Heart left ventricle (tissue), 13 donors: Measurements from ENCODE around the gene PRKACG.

Experiments used
- POLR2A ChIP-seq, 2 donors: fragments of 450-650 bp; IDR thresholded peaks; one replicate each; pipeline ENCODE4 v1.6.1; 2017; ENCODE audit warnings: antibody characterized with exemption in 2 of 2, mild to moderate bottlenecking in 2 of 2, moderate library complexity in 2 of 2
- TF ChIP-seq, protein P1 (sequence below), 12 donors: fragments of 200-600 bp; sonication (generic) in 4 of 12; IDR thresholded peaks; one replicate each; pipeline versions ENCODE4 v1.5.0 to v1.8.0; 2018 to 2022; ENCODE audit warnings: antibody characterized with exemption in 12 of 12, mild to moderate bottlenecking in 5 of 12
- donor health status: ischemic (EF 13 %, LVEDD 7.1; RV severe dilation, severe dysfunction).
- donor health status: DM: no; HTN: yes; CAD: no.
- donor health status: DM: no; HTN: no; CAD: no.
- donor health status: ischemic (EF 25% LVEDD 6.9; RV normal size, moderate dysfunction).
- donor health status: ischemic (EF 25% LVEDD 5.7; RV mildly dilated, moderate dysfunction).
- donor health status: ischemic (EF 35%, LVEDD 5.7; RV mildly dilated, moderate dysfunction).
- donor health status: nonischemic (EF 11% LVEDD 7.7; RV severe dilation, severe dysfunction).
- donor health status: DM: yes; HTN: yes; CAD: no.
- donor health status: PGD.
- donor health status: ischemic (EF 29% LVEDD 5.4; RV normal size, mild dysfunction).
- donor health status: nonischemic (EF 23%, LVEDD 6.1; RV moderate dilation, normal function).

DNA sequence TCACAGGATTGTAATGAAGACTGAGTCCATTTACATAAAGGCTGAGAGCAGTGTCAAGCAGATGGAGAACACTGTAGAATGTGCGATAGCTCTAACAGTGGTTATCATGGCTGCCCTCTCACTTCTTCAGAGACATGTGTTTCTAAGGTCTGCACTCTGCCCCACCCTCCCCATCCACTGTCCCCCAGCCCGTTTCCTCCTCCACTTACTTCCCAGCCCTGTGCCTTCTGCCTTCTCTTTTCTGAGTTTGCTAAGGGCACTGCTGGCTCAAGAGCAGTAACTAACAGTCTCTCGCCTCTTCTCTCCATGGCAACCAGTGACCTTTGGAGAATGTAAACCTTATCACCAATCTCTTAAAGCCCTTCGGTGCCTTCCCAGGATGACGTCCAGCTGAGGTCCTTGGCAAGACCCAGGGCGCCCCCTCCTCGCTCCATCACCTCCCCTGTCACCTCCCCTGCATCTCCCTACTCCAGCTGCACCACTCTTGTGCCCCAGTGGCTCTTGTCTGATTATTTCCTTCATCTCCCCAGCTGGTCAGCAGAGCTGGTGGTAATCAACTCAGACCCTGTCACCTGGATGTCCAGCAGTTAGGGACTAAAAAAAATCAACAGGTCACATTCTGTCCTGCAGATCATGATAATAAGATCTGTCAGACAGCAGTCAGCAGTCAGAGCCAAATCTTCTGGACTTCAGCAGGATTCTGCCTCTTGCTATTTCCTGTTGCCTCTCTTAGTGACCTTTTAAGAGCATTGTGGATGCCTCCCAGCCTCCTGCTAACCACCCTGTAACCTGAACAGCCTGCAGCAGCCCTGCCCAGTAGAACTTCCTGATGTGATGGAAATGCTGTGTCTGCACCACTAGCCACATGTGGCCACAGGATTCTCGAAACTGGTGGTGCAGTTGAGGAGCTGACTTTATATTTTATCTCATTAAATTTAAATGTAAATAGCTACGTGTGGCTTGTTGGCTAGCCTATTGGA lies 30.6 kb upstream of the PRKACG start:
- TF ChIP-seq, protein P1, sequence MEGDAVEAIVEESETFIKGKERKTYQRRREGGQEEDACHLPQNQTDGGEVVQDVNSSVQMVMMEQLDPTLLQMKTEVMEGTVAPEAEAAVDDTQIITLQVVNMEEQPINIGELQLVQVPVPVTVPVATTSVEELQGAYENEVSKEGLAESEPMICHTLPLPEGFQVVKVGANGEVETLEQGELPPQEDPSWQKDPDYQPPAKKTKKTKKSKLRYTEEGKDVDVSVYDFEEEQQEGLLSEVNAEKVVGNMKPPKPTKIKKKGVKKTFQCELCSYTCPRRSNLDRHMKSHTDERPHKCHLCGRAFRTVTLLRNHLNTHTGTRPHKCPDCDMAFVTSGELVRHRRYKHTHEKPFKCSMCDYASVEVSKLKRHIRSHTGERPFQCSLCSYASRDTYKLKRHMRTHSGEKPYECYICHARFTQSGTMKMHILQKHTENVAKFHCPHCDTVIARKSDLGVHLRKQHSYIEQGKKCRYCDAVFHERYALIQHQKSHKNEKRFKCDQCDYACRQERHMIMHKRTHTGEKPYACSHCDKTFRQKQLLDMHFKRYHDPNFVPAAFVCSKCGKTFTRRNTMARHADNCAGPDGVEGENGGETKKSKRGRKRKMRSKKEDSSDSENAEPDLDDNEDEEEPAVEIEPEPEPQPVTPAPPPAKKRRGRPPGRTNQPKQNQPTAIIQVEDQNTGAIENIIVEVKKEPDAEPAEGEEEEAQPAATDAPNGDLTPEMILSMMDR (IDR thresholded peaks at IDR 0.05) = no peak
- no peak for TF ChIP-seq POLR2A (IDR thresholded peaks at IDR 0.05)
